ENCODE measurements around the gene PPAT. TPM values are rescaled to one million over a fixed set of nuclear protein-coding genes. Genes with fewer than 3 reads are reported as not detected.
"Not testable (repeated sequence)": the region's sequence is repeated elsewhere in the genome, so short reads cannot be mapped to it uniquely, and the experiment has no call there.

PPAT gene
- total RNA-seq, 1 donor from 2014 or later, result 5.8 TPM

GRCh38 chr4:56386091-56386490 lies 49.3 kb downstream of the PPAT start:
- DNase-seq (ENCODE audit: low spot score), result no peak

GRCh38 chr4:56375458-56375857 lies 60.0 kb downstream of the PPAT start:
- no peak for DNase-seq (ENCODE audit: low spot score)

- DNase-seq (ENCODE audit: low spot score), result no peak
Observed at GRCh38 chr4:56374956-56375355, 60.5 kb downstream of the PPAT start.

DNA sequence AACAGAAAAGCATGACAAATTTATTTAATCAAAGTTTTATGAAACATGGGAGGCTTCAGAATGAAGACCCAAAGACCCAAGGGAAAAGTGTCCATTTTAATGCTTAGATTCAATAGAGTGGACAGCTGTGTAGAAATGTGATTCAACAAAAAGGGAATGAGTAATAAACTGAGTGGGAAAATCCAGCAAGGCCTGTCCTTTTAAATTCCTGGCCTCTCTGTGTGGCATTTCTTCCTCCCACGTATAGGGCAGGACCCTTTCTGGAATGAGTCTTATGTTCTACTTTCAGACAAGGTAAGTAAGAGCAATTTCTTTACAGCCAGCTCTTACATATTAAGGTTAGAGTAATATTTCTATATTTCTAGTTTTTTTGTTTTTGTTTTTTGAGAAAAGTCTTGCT lies 62.6 kb downstream of the PPAT start:
- no peak for DNase-seq (ENCODE audit: low spot score)

DNA sequence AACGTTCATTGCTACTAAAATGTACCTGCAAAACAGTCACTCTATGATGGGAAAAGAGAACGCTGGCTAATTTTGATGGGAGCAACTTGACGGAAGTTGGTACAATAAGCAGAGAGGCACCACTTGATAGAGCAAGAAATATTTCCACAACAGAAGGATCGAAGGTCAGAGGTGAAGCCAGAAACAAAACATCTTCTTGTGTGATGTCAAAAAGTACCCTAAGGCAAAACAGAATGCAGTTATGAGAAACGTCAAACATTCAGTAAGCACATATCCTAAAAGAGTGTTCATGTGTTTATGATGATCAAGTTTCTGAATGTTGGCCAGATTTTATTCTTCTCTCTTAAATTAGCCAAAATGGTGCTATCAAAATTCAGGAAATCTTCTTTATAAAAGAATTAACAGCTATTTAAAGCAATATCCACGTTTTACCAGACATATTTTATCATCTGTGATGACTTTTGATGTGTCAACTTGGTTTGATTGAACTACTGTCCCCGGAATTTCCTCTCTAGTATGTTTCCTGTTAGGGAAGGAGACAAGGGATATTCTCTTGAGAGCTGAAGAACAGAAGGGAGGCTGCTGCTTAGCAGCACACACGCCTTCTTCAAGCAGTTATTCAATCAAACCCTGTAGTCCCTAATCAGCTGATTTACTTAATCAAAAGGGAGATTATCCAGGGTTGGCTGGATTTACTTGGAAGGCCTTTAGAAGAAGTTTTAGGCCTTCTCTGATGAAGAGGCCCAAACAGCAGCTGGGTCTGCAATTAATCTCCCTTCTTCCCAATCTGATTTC lies 63.8 kb downstream of the PPAT start:
- no peak for DNase-seq (ENCODE audit: low spot score)

DNA sequence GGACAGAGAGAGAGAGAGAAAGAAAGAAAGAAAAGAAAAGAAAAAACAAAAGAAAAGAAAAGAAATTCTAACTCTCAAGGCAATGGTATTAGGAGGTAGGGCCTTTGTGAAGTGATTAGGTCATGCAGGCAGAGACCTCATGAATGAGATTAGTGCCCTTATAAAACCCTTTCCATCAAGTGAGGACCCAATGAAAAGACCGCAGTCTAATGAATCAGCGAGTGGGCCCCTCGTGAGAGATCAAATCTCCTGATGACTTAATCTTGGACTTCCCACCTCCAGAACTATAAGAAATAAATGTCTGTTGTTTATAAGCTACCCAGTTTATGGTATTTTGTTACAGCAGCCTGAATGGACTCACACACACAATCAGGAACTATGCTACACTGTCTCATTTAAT lies 65.0 kb downstream of the PPAT start:
- no peak for DNase-seq (ENCODE audit: low spot score)

- DNase-seq (ENCODE audit: low spot score), result not testable (repeated sequence)
Observed at GRCh38 chr4:56362981-56363380, 72.4 kb downstream of the PPAT start.

- DNase-seq (ENCODE audit: low spot score), result no peak
Observed at GRCh38 chr4:56360071-56360470, 75.3 kb downstream of the PPAT start.

GRCh38 chr4:56356650-56357049 lies 78.8 kb downstream of the PPAT start:
- DNase-seq (ENCODE audit: low spot score), result no peak

GRCh38 chr4:56348576-56348975 lies 86.8 kb downstream of the PPAT start:
- DNase-seq (ENCODE audit: low spot score), result no peak

DNA sequence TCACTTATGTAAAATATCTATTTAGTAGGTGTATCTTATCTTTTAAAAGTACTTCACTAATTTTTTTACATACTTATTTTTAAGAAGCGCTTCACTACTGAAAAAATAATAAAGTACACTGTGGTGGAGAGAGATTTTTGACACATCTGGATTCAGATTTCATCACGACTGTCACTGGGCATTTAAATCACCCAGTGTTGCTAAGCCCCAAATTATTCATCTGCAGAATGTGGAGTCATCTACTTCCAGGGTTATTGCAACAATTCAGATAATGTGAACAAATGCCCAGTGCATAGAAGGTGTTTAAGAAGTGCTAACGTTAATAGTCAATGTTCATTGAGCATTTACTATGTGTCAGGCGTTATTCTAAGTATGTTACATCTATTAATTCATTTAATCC lies 90.0 kb downstream of the PPAT start:
- DNase-seq (ENCODE audit: low spot score), result no peak

Other genes starting within 250 kb of the PPAT start
- gene AASDH, start 48.1 kb downstream of the PPAT start, total RNA-seq, result 15.8 TPM
- gene PAICS, start 645 bp upstream of the PPAT start, total RNA-seq, result 36.5 TPM
- 65.7 TPM for gene SRP72, start 32.0 kb upstream of the PPAT start, total RNA-seq
- gene ARL9, start 70.2 kb upstream of the PPAT start, total RNA-seq, result 0.43 TPM
- 27.6 TPM for gene HOPX, start 245.7 kb upstream of the PPAT start, total RNA-seq